OCI-LY7 (cell line): Measurements from ENCODE around the gene IMMT. TPM values are rescaled to one million over a fixed set of nuclear protein-coding genes. Genes with fewer than 3 reads are reported as not detected.

Source experiments
- BruUV-seq: library from RNA; stranded (reverse); fragments of 400-500 nt; replicated peaks from 2 replicates; lab custom pipeline; 2021; lab: Mats Ljungman, UMichigan
- CTCF ChIA-PET: fragments of 300-600 bp; sonication (Branson Sonifier 250); formaldehyde crosslinking; loops from one replicate; lab custom pipeline; 2022; ENCODE audit warnings: antibody characterized with exemption; ENCODE audit not compliant: unreplicated experiment; lab: Charles Lee
- POLR2A ChIA-PET: fragments of 300-600 bp; sonication (Branson Sonifier 250); formaldehyde crosslinking; loops from one replicate; lab custom pipeline; 2022; ENCODE audit warnings: antibody characterized with exemption; lab: Charles Lee
- DNase-seq: peaks from one replicate; pipeline ENCODE4 v3.0.0-alpha.2; 2015; ENCODE audit warnings: low spot score
- H2AFZ ChIP-seq: fragments of 200-600 bp; sonication (generic), shearing (Covaris generic); 2 replicates; pipeline ENCODE4 v1.6.1; 2014; ENCODE audit warnings: mild to moderate bottlenecking, antibody characterized with exemption, low read length, moderate library complexity
- H3K27ac ChIP-seq: fragments of 200-600 bp; sonication (generic); 2 replicates; pipeline ENCODE4 v1.5.1; 2014; ENCODE audit warnings: mixed run types, low read depth, mild to moderate bottlenecking, moderate library complexity, low read length, inconsistent platforms; ENCODE audit not compliant: poor library complexity, severe bottlenecking
- H3K36me3 ChIP-seq: fragments of 200-600 bp; sonication (generic); 2 replicates; pipeline ENCODE4 v1.6.1; 2014; ENCODE audit warnings: mild to moderate bottlenecking, antibody characterized with exemption, low read length, moderate library complexity, mixed read lengths; ENCODE audit not compliant: insufficient read depth
- H3K4me1 ChIP-seq: fragments of 200-600 bp; sonication (generic); 2 replicates; pipeline ENCODE4 v1.5.1; 2014; ENCODE audit warnings: mild to moderate bottlenecking, low read length; ENCODE audit not compliant: insufficient read depth, poor library complexity, severe bottlenecking
- H3K4me2 ChIP-seq: fragments of 200-600 bp; sonication (generic); 2 replicates; pipeline ENCODE4 v1.6.1; 2014; ENCODE audit warnings: mild to moderate bottlenecking, low read length
- H3K4me3 ChIP-seq: fragments of 200-600 bp; sonication (generic); 2 replicates; pipeline ENCODE4 v1.5.1; 2014; ENCODE audit warnings: mild to moderate bottlenecking, low read depth, low read length; ENCODE audit not compliant: poor library complexity, severe bottlenecking
- H3K79me2 ChIP-seq: fragments of 200-600 bp; sonication (generic); 2 replicates; pipeline ENCODE4 v1.6.1; 2016; ENCODE audit warnings: low read depth, mild to moderate bottlenecking, low read length, moderate library complexity, mixed read lengths; ENCODE audit not compliant: insufficient read depth
- H3K9me2 ChIP-seq: fragments of 200-600 bp; sonication (generic); 2 replicates; pipeline ENCODE4 v1.6.1; 2016; ENCODE audit warnings: mild to moderate bottlenecking, low read length, mixed read lengths; ENCODE audit not compliant: insufficient read depth
- H3K9me3 ChIP-seq: fragments of 200-600 bp; sonication (generic); 2 replicates; pipeline ENCODE4 v1.6.1; 2014; ENCODE audit warnings: mild to moderate bottlenecking, mixed run types, low read length, mixed read lengths
- H4K20me1 ChIP-seq: fragments of 200-600 bp; sonication (generic); 2 replicates; pipeline ENCODE4 v1.6.1; 2014; ENCODE audit warnings: mild to moderate bottlenecking, antibody characterized with exemption, low read length, moderate library complexity, mixed read lengths; ENCODE audit not compliant: insufficient read depth
- EZH2phosphoT487 ChIP-seq: fragments of 200-600 bp; sonication (generic); IDR thresholded peaks from 2 replicates; pipeline ENCODE4 v1.6.1; 2018; ENCODE audit warnings: low read depth, borderline replicate concordance, mild to moderate bottlenecking, mixed run types, antibody characterized with exemption, low read length, moderate library complexity, mixed read lengths
- intact Hi-C: fragments of 100-400 bp; cut with micrococcal nuclease; formaldehyde crosslinking; loops from one replicate; pipeline ENCODE4 v1.10.0; 2022; ENCODE audit not compliant: unreplicated experiment
- total RNA-seq, 2 experiments: library from RNA; depleted of rRNA in 1 of 2; stranded (reverse); fragments of >200 nt in 1 of 2; shearing (Covaris generic) in 1 of 2; gene quantifications; 2 replicates each; pipeline ENCODE4 v1.2.3, GENCODE V29; 2014 to 2022
- TF ChIP-seq, protein P1 (sequence below): fragments of 200-600 bp; sonication (generic); conservative IDR thresholded peaks from 2 replicates; pipeline ENCODE4 v1.5.1; 2014; ENCODE audit warnings: mild to moderate bottlenecking, antibody characterized with exemption, low read length, moderate library complexity, mixed read lengths

IMMT gene
- total RNA-seq, 2 experiments from 2014 or later: 77.3 to 128 TPM

- Histone ChIP-seq H3K36me3 (peaks cover 100% of the 10 kb centered on the region), H3K4me2 (no peak overlapping the region), H3K27ac (no peak overlapping the region), H3K4me1 (no peaks in the 10 kb centered on the region), H3K4me3 (no peak overlapping the region), H3K79me2 (peaks cover 13% of the 10 kb centered on the region), H4K20me1 (peaks cover 8% of the 10 kb centered on the region), H2AFZ (no peak overlapping the region), H3K9me2 (no peaks in the 10 kb centered on the region), H3K9me3 (no peaks in the 10 kb centered on the region)
- BruUV-seq: no TSS peak
- CTCF ChIA-PET: no interaction called here
- intact Hi-C loops: no loop called here
- DNase-seq: no peak
- no peak for TF ChIP-seq EZH2phosphoT487
- TF ChIP-seq, protein P1, sequence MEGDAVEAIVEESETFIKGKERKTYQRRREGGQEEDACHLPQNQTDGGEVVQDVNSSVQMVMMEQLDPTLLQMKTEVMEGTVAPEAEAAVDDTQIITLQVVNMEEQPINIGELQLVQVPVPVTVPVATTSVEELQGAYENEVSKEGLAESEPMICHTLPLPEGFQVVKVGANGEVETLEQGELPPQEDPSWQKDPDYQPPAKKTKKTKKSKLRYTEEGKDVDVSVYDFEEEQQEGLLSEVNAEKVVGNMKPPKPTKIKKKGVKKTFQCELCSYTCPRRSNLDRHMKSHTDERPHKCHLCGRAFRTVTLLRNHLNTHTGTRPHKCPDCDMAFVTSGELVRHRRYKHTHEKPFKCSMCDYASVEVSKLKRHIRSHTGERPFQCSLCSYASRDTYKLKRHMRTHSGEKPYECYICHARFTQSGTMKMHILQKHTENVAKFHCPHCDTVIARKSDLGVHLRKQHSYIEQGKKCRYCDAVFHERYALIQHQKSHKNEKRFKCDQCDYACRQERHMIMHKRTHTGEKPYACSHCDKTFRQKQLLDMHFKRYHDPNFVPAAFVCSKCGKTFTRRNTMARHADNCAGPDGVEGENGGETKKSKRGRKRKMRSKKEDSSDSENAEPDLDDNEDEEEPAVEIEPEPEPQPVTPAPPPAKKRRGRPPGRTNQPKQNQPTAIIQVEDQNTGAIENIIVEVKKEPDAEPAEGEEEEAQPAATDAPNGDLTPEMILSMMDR: no peak
- POLR2A ChIA-PET: interaction anchor here (1.2 kb wide), 1 partner anchor 11 kb away, joined by 5 read pairs; no protein-coding TSS in a partner anchor
These were observed 77.1 kb downstream of the IMMT start for GRCh38 chr2:86118130-86118529.

GRCh38 chr2:86107031-86107430 lies 88.2 kb downstream of the IMMT start:
- intact Hi-C loops: loop anchor here (5.0 kb wide), 2 partner anchors 335 to 515 kb away; partner anchors contain the start of genes KDM3A and RNF103
- H3K79me2 ChIP-seq: peaks cover 91% of the 10 kb centered on the region
- H3K4me1 ChIP-seq: peaks cover 25% of the 10 kb centered on the region
- peak overlapping the region; percentile 83; the same call in 1 of the 2 replicates for H2AFZ ChIP-seq
- POLR2A ChIA-PET: interaction anchor here (1.0 to 1.8 kb wide), 4 partner anchors 8 to 96 kb away, joined by 4 to 8 read pairs (median 6); no protein-coding TSS in a partner anchor
- TF ChIP-seq EZH2phosphoT487: no peak
- peak overlapping the region; percentile 72 for H3K4me2 ChIP-seq
- no peaks in the 10 kb centered on the region for H3K9me2 ChIP-seq
- peak overlapping the region; percentile 87 for H3K4me3 ChIP-seq
- peak overlapping the region; percentile 68 for H3K27ac ChIP-seq
- no TSS peak for BruUV-seq
- H3K9me3 ChIP-seq: peaks cover 5% of the 10 kb centered on the region; the same call in 1 of the 2 replicates
- peaks cover 68% of the 10 kb centered on the region for H3K36me3 ChIP-seq
- CTCF ChIA-PET: no interaction called here
- H4K20me1 ChIP-seq: peaks cover 37% of the 10 kb centered on the region
- peak; percentile 34 for DNase-seq

- Histone ChIP-seq H3K4me2 (peak within 1 kb of the TSS; percentile 72), H3K9me3 (peaks cover 9% of the 10 kb centered on the region; the same call in 1 of the 2 replicates), H3K4me3 (peak within 1 kb of the TSS; percentile 87), H3K4me1 (peaks cover 25% of the 10 kb centered on the region), H2AFZ (peak within 1 kb of the TSS; percentile 83), H3K79me2 (peaks cover 98% of the 10 kb centered on the region), H3K27ac (peak within 1 kb of the TSS; percentile 68), H3K9me2 (no peaks in the 10 kb centered on the region), H3K36me3 (peaks cover 67% of the 10 kb centered on the region), H4K20me1 (peaks cover 37% of the 10 kb centered on the region)
- DNase-seq: peak; percentile 96
- intact Hi-C loops: loop anchor here (1.0 to 5.0 kb wide), 3 partner anchors 70 to 516 kb away; partner anchors contain the start of genes KDM3A and RNF103
- BruUV-seq: TSS peak; percentile 77
- TF ChIP-seq EZH2phosphoT487: no peak
- TF ChIP-seq, protein P1: no peak; the same call in 1 of the 2 replicates
- ChIA-PET CTCF (interaction anchor here (0.6 kb wide), 1 partner anchor 70 kb away, joined by 3 read pairs; no protein-coding TSS in a partner anchor), POLR2A (interaction anchor here (0.5 to 1.8 kb wide), 11 partner anchors 9 to 687 kb away, joined by 3 to 11 read pairs (median 4); partner anchors contain the start of gene SH2D6)
These were observed 89.0 kb downstream of the IMMT start, which contains the start of gene PTCD3 for GRCh38 chr2:86105969-86106945. TSS of gene PTCD3 (plus strand) at chr2:86106235. CDS start at chr2:86106248, 13 bp downstream.
